ENCODE results near the gene TPP2. TPM values are rescaled to one million over a fixed set of nuclear protein-coding genes. Genes with fewer than 3 reads are reported as not detected.

The TPP2 gene
- total RNA-seq, 2 donors from 2014 or later, result 31.4 to 31.8 TPM

GRCh38 chr13:102589301-102589822, 7.4 kb upstream of the TPP2 start:
- Histone ChIP-seq H3K36me3 (no peaks in the 10 kb centered on the region), H3K4me3 (no peak overlapping the region), H3K27ac (no peak overlapping the region), H3K4me1 (replicated peaks) (no peaks in the 10 kb centered on the region), H3K9me3 (no peaks in the 10 kb centered on the region), H3K27me3 (replicated peaks; ENCODE audit: insufficient read depth) (no peaks in the 10 kb centered on the region)
- DNase-seq (ENCODE audit: low spot score), result no peak
- TF ChIP-seq POLR2AphosphoS5 (IDR thresholded peaks at IDR 0.05), result no peak
- no peak for TF ChIP-seq CTCF (IDR thresholded peaks at IDR 0.05)
- TF ChIP-seq POLR2A (IDR thresholded peaks at IDR 0.05), result no peak
- 77% methylated on average over 7 of the region's 7 CpGs for WGBS
- intact Hi-C loops (cut with DNase I), result no loop called here

- Histone ChIP-seq H3K4me3 (peak overlapping the region; percentile 36 to 39), H3K27ac (peak overlapping the region; percentile 52 to 64), H3K36me3 (no peaks in the 10 kb centered on the region), H3K4me1 (replicated peaks) (no peaks in the 10 kb centered on the region), H3K9me3 (no peaks in the 10 kb centered on the region), H3K27me3 (replicated peaks; ENCODE audit: insufficient read depth) (no peaks in the 10 kb centered on the region)
- intact Hi-C loops (cut with DNase I), result no loop called here
- peak; percentile 35 for DNase-seq (ENCODE audit: low spot score)
- under 1% methylated on average over 36 of the region's 36 CpGs for WGBS
- peak in 3 of 4 experiments; percentile 22 to 50 (median 41) for TF ChIP-seq CTCF (IDR thresholded peaks at IDR 0.05)
- TF ChIP-seq POLR2AphosphoS5 (IDR thresholded peaks at IDR 0.05), result peak; percentile 52
- TF ChIP-seq POLR2A (IDR thresholded peaks at IDR 0.05), result no peak
Measured at GRCh38 chr13:102591988-102592781, 4.6 kb upstream of the TPP2 start.

- H3K4me3 ChIP-seq, result no peak overlapping the region
- intact Hi-C loops (cut with DNase I), result no loop called here
- TF ChIP-seq POLR2AphosphoS5 (IDR thresholded peaks at IDR 0.05), result no peak
- no peak for TF ChIP-seq CTCF (IDR thresholded peaks at IDR 0.05)
- no peak for TF ChIP-seq POLR2A (IDR thresholded peaks at IDR 0.05)
- WGBS, result 84% methylated on average over 3 of the region's 3 CpGs
- no peaks in the 10 kb centered on the region for H3K36me3 ChIP-seq
- DNase-seq (ENCODE audit: low spot score), result no peak
- H3K4me1 ChIP-seq (replicated peaks), result no peaks in the 10 kb centered on the region
- H3K27me3 ChIP-seq (replicated peaks; ENCODE audit: insufficient read depth), result no peaks in the 10 kb centered on the region
- no peaks in the 10 kb centered on the region for H3K9me3 ChIP-seq
- H3K27ac ChIP-seq, result no peak overlapping the region
Measured at GRCh38 chr13:102593466-102593865, 3.3 kb upstream of the TPP2 start.

- Histone ChIP-seq H3K4me1 (replicated peaks) (no peaks in the 10 kb centered on the region), H3K27ac (peak overlapping the region; percentile 95 to 96), H3K36me3 (no peaks in the 10 kb centered on the region), H3K9me3 (no peaks in the 10 kb centered on the region), H3K27me3 (replicated peaks; ENCODE audit: insufficient read depth) (no peaks in the 10 kb centered on the region), H3K4me3 (peak overlapping the region; percentile 97 to 99)
- no peak for TF ChIP-seq POLR2A (IDR thresholded peaks at IDR 0.05)
- peak; percentile 5 for TF ChIP-seq POLR2AphosphoS5 (IDR thresholded peaks at IDR 0.05)
- intact Hi-C loops (cut with DNase I), result loop anchor here (5.0 kb wide), 2 partner anchors 105 to 175 kb away; partner anchors contain the start of gene TEX30
- DNase-seq (ENCODE audit: low spot score), result no peak
- under 1% methylated on average over 44 of the region's 67 CpGs for WGBS
Measured at GRCh38 chr13:102597029-102597961, 509 bp downstream of the TPP2 start.

GRCh38 chr13:102598061-102598460, 1.3 kb downstream of the TPP2 start:
- Histone ChIP-seq H3K9me3 (no peaks in the 10 kb centered on the region), H3K4me1 (replicated peaks) (no peaks in the 10 kb centered on the region), H3K27me3 (replicated peaks; ENCODE audit: insufficient read depth) (no peaks in the 10 kb centered on the region), H3K27ac (no peak overlapping the region), H3K36me3 (no peaks in the 10 kb centered on the region), H3K4me3 (peak overlapping the region; percentile 97 to 99)
- intact Hi-C loops (cut with DNase I), result loop anchor here (5.0 kb wide), 2 partner anchors 104 to 174 kb away; partner anchors contain the start of gene TEX30
- DNase-seq (ENCODE audit: low spot score), result no peak
- 5% methylated on average over 6 of the region's 6 CpGs for WGBS
- TF ChIP-seq CTCF (IDR thresholded peaks at IDR 0.05) (no peak), POLR2AphosphoS5 (IDR thresholded peaks at IDR 0.05) (no peak), POLR2A (IDR thresholded peaks at IDR 0.05) (no peak)

Measured in prostate gland (tissue), 2 donors.